Stimulated activated CD8-positive, alpha-beta memory T cell treated with anti-CD3 and anti-CD28 coated beads, Interleukin-12 subunit alpha, Interleukin-12 subunit beta, amount 100 ng/mL, for 24 hours (primary cell): ENCODE measurements around the gene KDM2B.

Source experiments
- DNase-seq: peaks from one replicate; pipeline ENCODE4 v3.0.0-alpha.2; 2020; ENCODE audit errors: extremely low read depth

Gene KDM2B

GRCh38 chr12:121530600-121531355, 50.0 kb downstream of the KDM2B start:
- DNase-seq: peak; percentile 42

- DNase-seq: no peak
These were observed 51.6 kb downstream of the KDM2B start for GRCh38 chr12:121529184-121529583.

GRCh38 chr12:121525411-121525810, 55.4 kb downstream of the KDM2B start:
- DNase-seq: no peak

GRCh38 chr12:121524196-121524916, 56.5 kb downstream of the KDM2B start:
- DNase-seq: no peak

GRCh38 chr12:121523741-121524140, 57.1 kb downstream of the KDM2B start:
- DNase-seq: no peak

GRCh38 chr12:121522971-121523370, 57.9 kb downstream of the KDM2B start:
- no peak for DNase-seq

GRCh38 chr12:121520586-121521086, 60.2 kb downstream of the KDM2B start:
- no peak for DNase-seq

- no peak for DNase-seq
These were observed 60.7 kb downstream of the KDM2B start for GRCh38 chr12:121520119-121520518.

- DNase-seq: no peak
These were observed 61.6 kb downstream of the KDM2B start for GRCh38 chr12:121519227-121519626.

GRCh38 chr12:121518656-121519055, 62.2 kb downstream of the KDM2B start:
- no peak for DNase-seq

GRCh38 chr12:121516437-121517011, 64.3 kb downstream of the KDM2B start:
- DNase-seq: no peak

GRCh38 chr12:121515615-121516014, 65.2 kb downstream of the KDM2B start:
- no peak for DNase-seq

GRCh38 chr12:121514184-121514742, 66.6 kb downstream of the KDM2B start:
- DNase-seq: no peak

- no peak for DNase-seq
These were observed 67.2 kb downstream of the KDM2B start for GRCh38 chr12:121513464-121514183.

GRCh38 chr12:121512561-121512960, 68.3 kb downstream of the KDM2B start:
- DNase-seq: no peak

- no peak for DNase-seq
These were observed 68.9 kb downstream of the KDM2B start for GRCh38 chr12:121511916-121512315.

GRCh38 chr12:121509339-121509738, 71.5 kb downstream of the KDM2B start:
- no peak for DNase-seq

- DNase-seq: no peak
These were observed 72.3 kb downstream of the KDM2B start for GRCh38 chr12:121508533-121508932.

GRCh38 chr12:121507984-121508383, 72.8 kb downstream of the KDM2B start:
- DNase-seq: no peak

GRCh38 chr12:121507245-121507644, 73.6 kb downstream of the KDM2B start:
- DNase-seq: no peak

GRCh38 chr12:121505513-121505912, 75.3 kb downstream of the KDM2B start:
- DNase-seq: no peak

GRCh38 chr12:121504505-121504904, 76.3 kb downstream of the KDM2B start:
- DNase-seq: no peak
